Endothelial cell (in vitro differentiated cells): ENCODE measurements around the gene BACH2. TPM values are rescaled to one million over a fixed set of nuclear protein-coding genes. Genes with fewer than 3 reads are reported as not detected.
"Not testable (repeated sequence)": the region's sequence is repeated elsewhere in the genome, so short reads cannot be mapped to it uniquely, and the experiment has no call there.

ENCODE experiments used
- DNase-seq: peaks from one replicate; pipeline ENCODE4 v3.0.0; 2021; ENCODE audit warnings: low spot score
- H3K27ac Mint-ChIP-seq: one replicate; pipeline ENCODE4 v1.8.0; 2021; ENCODE audit warnings: mixed read lengths, inconsistent platforms; ENCODE audit not compliant: unreplicated experiment
- H3K27me3 Mint-ChIP-seq: one replicate; pipeline ENCODE4 v1.8.0; 2021; ENCODE audit warnings: mild to moderate bottlenecking, moderate library complexity, mixed read lengths, inconsistent platforms; ENCODE audit not compliant: unreplicated experiment
- H3K36me3 Mint-ChIP-seq: one replicate; pipeline ENCODE4 v1.8.0; 2021; ENCODE audit warnings: mild to moderate bottlenecking, low read depth, mixed read lengths, inconsistent platforms; ENCODE audit not compliant: unreplicated experiment
- H3K4me1 Mint-ChIP-seq: one replicate; pipeline ENCODE4 v1.8.0; 2021; ENCODE audit warnings: mild to moderate bottlenecking, mixed read lengths, inconsistent platforms; ENCODE audit not compliant: unreplicated experiment
- H3K4me3 Mint-ChIP-seq: one replicate; pipeline ENCODE4 v1.8.0; 2021; ENCODE audit warnings: mild to moderate bottlenecking, mixed read lengths, inconsistent platforms; ENCODE audit not compliant: unreplicated experiment
- H3K9me3 Mint-ChIP-seq: one replicate; pipeline ENCODE4 v1.8.0; 2021; ENCODE audit warnings: mixed read lengths, inconsistent platforms; ENCODE audit not compliant: unreplicated experiment
- total RNA-seq: library from RNA; stranded (reverse); fragmentation: NEBNext Ultra II Directional; extraction: Animal tissue kit (Norgen Biotek cat#: 25700); gene quantifications from one replicate; pipeline ENCODE4 v1.2.1, GENCODE V29; 2021; ENCODE audit not compliant: unreplicated experiment
- TF ChIP-seq, protein P1 (sequence below): fragments of 200-600 bp; sonication (generic); IDR thresholded peaks from one replicate; pipeline ENCODE4 v1.5.0; 2021; ENCODE audit warnings: antibody characterized with exemption; ENCODE audit not compliant: unreplicated experiment

Gene BACH2
- total RNA-seq, 1 donor from 2014 or later = 3.9 TPM

DNA sequence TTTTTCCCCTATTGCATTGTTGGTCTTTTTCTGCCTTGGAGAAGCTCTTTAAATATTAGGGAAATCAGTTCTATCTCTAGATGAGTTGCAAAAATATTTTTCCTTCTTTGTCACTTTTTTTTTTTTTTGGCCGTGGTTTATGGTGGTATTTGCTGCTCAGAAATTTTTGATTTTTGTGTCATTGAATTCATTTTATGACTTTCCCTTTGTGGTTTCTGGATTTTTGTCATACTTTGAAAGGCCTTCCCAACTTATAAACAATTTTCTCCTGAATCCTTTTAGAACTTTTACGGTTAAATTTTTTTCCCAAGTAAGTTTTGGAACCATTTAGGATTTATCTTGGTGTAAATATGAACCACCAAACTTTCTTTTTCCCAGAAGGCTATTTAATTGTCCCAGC, 256.7 kb downstream of the BACH2 start:
- no peaks in the 10 kb centered on the region for H3K4me1 Mint-ChIP-seq
- no peak overlapping the region for H3K27ac Mint-ChIP-seq
- TF ChIP-seq, protein P1, sequence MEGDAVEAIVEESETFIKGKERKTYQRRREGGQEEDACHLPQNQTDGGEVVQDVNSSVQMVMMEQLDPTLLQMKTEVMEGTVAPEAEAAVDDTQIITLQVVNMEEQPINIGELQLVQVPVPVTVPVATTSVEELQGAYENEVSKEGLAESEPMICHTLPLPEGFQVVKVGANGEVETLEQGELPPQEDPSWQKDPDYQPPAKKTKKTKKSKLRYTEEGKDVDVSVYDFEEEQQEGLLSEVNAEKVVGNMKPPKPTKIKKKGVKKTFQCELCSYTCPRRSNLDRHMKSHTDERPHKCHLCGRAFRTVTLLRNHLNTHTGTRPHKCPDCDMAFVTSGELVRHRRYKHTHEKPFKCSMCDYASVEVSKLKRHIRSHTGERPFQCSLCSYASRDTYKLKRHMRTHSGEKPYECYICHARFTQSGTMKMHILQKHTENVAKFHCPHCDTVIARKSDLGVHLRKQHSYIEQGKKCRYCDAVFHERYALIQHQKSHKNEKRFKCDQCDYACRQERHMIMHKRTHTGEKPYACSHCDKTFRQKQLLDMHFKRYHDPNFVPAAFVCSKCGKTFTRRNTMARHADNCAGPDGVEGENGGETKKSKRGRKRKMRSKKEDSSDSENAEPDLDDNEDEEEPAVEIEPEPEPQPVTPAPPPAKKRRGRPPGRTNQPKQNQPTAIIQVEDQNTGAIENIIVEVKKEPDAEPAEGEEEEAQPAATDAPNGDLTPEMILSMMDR = no peak
- H3K4me3 Mint-ChIP-seq = no peak overlapping the region
- no peak for DNase-seq
- H3K9me3 Mint-ChIP-seq = no peaks in the 10 kb centered on the region
- no peaks in the 10 kb centered on the region for H3K27me3 Mint-ChIP-seq
- no peaks in the 10 kb centered on the region for H3K36me3 Mint-ChIP-seq

DNA sequence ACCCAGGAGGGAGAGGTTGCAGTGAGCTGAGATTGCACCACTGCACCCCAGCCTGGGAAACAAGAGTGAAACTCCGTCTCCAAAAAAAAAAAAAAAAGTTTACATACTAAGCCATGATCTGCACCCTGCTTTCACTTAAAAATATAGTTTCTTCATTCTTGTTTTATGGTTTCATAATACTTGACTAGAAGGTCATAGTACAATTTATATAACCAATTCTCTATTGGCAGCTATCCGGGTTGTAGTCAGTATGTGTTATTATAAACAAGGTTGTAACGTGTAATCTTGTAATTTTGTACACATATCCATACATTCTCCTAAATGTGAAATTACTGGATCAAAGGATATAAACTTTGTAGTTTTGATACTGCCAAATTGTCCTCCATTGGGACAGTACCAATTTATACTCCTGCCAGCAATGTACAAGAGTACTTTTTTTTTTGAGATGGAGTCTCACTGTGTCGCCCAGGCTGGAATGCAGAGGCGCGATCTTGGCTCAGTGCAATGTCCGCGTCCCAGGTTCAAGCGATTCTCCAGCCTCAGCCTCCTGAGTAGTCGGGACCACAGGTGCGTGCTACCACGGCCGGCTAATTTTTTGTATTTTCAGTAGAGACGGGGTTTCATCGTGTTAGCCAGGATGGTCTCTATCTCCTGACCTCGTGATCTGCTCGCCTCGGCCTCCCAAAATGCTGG, 257.5 kb downstream of the BACH2 start:
- Mint-ChIP-seq H3K9me3 (no peaks in the 10 kb centered on the region), H3K36me3 (no peaks in the 10 kb centered on the region), H3K27ac (no peak overlapping the region), H3K27me3 (no peaks in the 10 kb centered on the region), H3K4me3 (no peak overlapping the region), H3K4me1 (no peaks in the 10 kb centered on the region)
- TF ChIP-seq, protein P1 = no peak
- no peak for DNase-seq

DNA sequence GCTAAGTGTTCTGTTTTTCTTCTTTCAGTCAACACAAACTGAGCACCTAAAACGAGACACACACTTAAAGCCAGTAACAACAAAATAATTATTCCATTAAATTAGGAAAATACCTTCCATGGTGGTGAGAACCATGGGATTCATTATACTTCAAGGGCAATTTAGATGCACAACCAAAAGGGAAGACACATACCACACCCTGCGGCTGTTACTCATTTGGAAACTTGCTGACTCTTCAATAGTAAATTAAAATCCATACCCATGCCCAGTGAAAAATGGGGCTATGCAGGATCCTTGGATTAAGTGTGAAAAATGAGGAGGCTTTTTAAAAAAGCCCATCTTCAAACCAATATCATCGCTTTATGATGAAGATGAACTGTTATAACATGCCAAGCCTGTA, 259.7 kb downstream of the BACH2 start:
- Mint-ChIP-seq H3K27ac (no peak overlapping the region), H3K36me3 (no peaks in the 10 kb centered on the region)

DNA sequence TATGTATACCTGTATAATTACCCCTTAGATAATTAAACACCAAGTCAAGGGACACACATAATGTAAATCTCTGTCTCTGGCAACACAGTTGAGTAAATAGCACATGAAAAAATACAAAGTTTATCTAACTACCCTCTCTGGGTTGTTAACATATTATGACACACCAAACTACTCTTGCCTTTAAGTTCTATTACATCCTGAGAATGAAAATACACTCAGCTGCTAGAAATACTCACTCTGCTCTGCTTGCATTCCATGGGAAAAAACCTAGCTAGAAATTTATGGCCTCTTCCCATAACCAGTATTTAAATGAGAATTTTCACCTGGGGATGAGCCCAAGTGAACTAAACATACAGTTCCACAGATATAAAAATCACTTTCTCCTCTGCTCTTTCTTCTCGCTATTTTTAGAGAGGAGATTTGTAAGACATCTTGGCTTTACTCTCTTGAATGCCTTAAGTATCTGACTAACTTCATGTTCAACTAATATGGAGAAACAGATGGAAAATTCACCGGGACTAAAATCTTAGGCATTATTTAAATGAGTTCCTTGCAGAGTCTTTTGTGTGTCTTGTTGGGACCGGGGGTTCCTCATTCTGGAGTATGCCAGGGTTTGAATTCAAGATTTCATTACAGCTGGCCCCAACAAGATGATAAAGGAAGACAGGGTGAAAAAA, 261.5 kb downstream of the BACH2 start:
- Mint-ChIP-seq H3K4me1 (no peaks in the 10 kb centered on the region), H3K27ac (no peak overlapping the region), H3K36me3 (no peaks in the 10 kb centered on the region), H3K27me3 (no peaks in the 10 kb centered on the region), H3K4me3 (no peak overlapping the region), H3K9me3 (no peaks in the 10 kb centered on the region)
- TF ChIP-seq, protein P1 = no peak
- no peak for DNase-seq

More for the DNA sequence above, 259.7 kb downstream of the BACH2 start:
- Mint-ChIP-seq H3K4me1 (no peaks in the 10 kb centered on the region), H3K27me3 (no peaks in the 10 kb centered on the region), H3K9me3 (no peaks in the 10 kb centered on the region), H3K4me3 (no peak overlapping the region)
- TF ChIP-seq, protein P1 = no peak
- DNase-seq = no peak

DNA sequence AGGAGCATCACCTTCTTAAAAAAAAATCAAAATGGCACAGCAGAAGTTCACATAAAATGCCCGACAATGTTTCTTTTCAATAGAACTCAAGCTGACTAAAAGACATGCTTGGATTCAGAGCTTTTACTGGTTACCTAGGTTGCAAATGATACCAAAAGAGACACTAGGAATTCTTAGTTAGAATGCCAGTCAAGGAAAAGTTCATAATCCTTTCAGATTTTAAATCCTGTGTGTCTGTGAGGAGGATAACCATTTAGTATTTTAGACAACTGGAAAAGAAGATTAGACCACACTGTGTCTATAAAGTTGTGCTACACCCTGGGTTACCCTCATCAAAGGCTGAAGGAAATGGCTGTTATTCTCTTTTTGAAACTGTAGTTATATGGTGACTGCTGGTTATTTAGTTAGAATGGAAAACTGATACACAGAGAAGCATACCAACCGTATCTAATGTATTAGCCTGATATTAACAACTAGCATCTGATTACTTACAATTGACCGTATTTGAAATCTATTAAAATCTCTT, 262.8 kb downstream of the BACH2 start:
- Mint-ChIP-seq H3K36me3 (no peaks in the 10 kb centered on the region), H3K4me1 (peaks cover 6% of the 10 kb centered on the region), H3K27ac (no peak overlapping the region), H3K9me3 (no peaks in the 10 kb centered on the region), H3K27me3 (no peaks in the 10 kb centered on the region), H3K4me3 (no peak overlapping the region)
- no peak for DNase-seq
- TF ChIP-seq, protein P1 = no peak

DNA sequence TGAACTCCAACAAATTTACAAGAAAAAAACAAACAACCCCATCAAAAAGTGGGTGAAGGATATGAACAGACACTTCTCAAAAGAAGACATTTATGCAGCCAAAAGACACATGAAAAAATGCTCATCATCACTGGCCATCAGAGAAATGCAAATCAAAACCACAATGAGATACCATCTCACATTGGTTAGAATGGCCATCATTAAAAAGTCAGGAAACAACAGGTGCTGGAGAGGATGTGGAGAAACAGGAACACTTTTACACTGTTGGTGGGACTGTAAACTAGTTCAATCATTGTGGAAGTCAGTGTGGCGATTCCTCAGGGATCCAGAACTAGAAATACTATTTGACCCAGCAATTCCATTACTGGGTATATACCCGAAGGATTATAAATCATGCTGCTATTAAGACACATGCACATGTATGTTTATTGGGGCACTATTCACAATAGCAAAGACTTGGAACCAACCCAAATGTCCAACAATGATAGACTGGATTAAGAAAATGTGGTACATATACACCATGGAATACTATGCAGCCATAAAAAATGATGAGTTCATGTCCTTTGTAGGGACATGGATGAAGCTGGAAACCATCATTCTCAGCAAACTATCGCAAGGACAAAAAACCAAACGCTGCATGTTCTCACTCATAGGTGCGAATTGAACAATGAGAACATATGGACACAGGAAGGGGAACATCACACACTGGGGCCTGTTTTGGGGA, 264.0 kb downstream of the BACH2 start:
- H3K9me3 Mint-ChIP-seq, H3K27ac Mint-ChIP-seq, DNase-seq, H3K27me3 Mint-ChIP-seq, H3K4me1 Mint-ChIP-seq, H3K4me3 Mint-ChIP-seq, H3K36me3 Mint-ChIP-seq: not testable (repeated sequence)
